ENCODE measurements around the gene VPS11. TPM values are rescaled to one million over a fixed set of nuclear protein-coding genes. Genes with fewer than 3 reads are reported as not detected.
A peak's percentile ranks its signal among the peaks of the same experiment; 100 is the strongest.

The VPS11 gene
- total and polyA plus RNA-seq, 2 experiments from 2014 or later: 21.0 to 24.1 TPM

DNA sequence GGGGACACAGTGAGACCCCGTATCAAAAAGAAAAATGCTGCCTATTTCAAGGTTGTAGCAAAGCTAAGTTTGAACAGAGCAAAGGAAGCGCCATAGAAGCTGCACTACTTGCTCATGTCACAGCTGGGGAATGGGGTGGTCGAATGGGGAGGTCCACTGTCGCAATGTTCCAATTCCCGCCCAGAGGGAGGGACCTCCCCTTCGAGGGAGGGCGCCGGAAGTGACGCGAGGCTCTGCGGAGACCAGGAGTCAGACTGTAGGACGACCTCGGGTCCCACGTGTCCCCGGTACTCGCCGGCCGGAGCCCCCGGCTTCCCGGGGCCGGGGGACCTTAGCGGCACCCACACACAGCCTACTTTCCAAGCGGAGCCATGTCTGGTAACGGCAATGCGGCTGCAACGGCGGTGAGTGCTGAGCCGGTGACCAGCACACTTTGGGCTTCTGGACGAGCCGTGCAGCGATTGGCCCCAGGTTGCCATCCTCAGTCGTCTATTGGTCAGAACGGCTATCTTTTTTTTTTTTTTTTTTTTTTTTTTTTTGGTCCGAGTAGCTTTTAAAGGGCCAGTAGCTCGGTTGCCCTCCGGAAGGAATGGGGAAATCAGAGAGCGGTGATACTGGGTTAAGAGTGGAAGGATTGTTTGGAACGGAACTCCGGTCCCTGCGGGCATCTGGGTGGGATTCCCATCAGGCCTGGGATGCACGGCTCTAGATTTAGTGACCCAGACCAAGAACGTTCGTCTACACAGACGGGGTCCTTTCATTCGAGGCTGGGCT lies 17.2 kb downstream of the VPS11 start, which contains the start of gene HMBS:
HMBS (plus strand) TSS at position 219 of the 774 bp plus-strand sequence; CDS start at position 372, 153 bp downstream.
- peak within 1 kb of the TSS; percentile 88 for H3K9ac ChIP-seq
- TF ChIP-seq EZH2 (IDR thresholded peaks at IDR 0.05; ENCODE audit: insufficient read depth, poor library complexity, severe bottlenecking) (no peak), EZH2phosphoT487 (IDR thresholded peaks at IDR 0.05; ENCODE audit: insufficient read depth, low read depth) (no peak)
- no peaks in the 10 kb centered on the region for H3K27me3 ChIP-seq (replicated peaks; ENCODE audit: insufficient read depth)
- H3K9me2 ChIP-seq (ENCODE audit: insufficient read depth): no peaks in the 10 kb centered on the region
- H3K4me1 ChIP-seq (ENCODE audit: insufficient read depth): peaks cover 10% of the 10 kb centered on the region
- peaks cover 13% of the 10 kb centered on the region; the same call in 1 of the 2 replicates for H3F3A ChIP-seq (ENCODE audit: insufficient read depth)
- H3K79me2 ChIP-seq (ENCODE audit: insufficient read depth): peaks cover 29% of the 10 kb centered on the region
- in situ Hi-C loops (cut with MboI): no loop called here
- peak; percentile 97 for DNase-seq
- WGBS, 2 experiments (ENCODE audit: low coverage in 1 of 2, low lambda C conversion rate in 2 of 2, missing lambda C conversion rate in 2 of 2): 0% methylated on average over 42 to 45 of the region's 45 CpGs
- H4K20me1 ChIP-seq (ENCODE audit: insufficient read depth): no peaks in the 10 kb centered on the region
- H3K4me2 ChIP-seq (ENCODE audit: unreplicated experiment): peak within 1 kb of the TSS; percentile 93
- peak within 1 kb of the TSS; percentile 94 for H2AFZ ChIP-seq
- H3K27ac ChIP-seq: peak within 1 kb of the TSS; percentile 88
- peak within 1 kb of the TSS; percentile 99 for H3K4me3 ChIP-seq
- H3K9me3 ChIP-seq (ENCODE audit: low read depth): no peaks in the 10 kb centered on the region
- no peaks in the 10 kb centered on the region for H3K36me3 ChIP-seq (ENCODE audit: low read depth)

DNA sequence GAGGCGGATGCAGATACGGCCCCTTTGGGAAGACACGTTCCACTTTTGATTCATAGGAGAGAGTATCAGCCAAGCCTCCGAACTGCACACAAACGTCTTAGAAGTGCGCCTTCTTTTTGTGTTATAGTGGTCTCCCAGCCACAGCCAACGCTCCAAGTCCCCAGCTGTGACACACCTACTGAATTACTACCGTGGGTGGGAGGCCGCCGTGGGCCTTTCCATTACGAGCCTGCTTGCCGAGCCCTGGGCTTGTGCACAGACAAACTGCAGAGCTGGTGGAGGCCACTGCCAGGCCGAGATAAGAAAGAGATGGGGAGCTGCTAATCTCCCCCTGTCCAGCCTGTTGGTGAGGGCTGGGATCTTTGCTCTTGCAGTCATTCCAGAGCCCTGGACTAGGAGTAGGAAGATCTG lies 17.8 kb downstream of the VPS11 start:
- Histone ChIP-seq H4K20me1 (ENCODE audit: insufficient read depth) (no peaks in the 10 kb centered on the region), H3K9me3 (ENCODE audit: low read depth) (no peaks in the 10 kb centered on the region), H3F3A (ENCODE audit: insufficient read depth) (peaks cover 13% of the 10 kb centered on the region; the same call in 1 of the 2 replicates), H3K27me3 (replicated peaks; ENCODE audit: insufficient read depth) (no peaks in the 10 kb centered on the region), H3K4me2 (ENCODE audit: unreplicated experiment) (peak overlapping the region; percentile 93), H3K9ac (peak overlapping the region; percentile 88), H3K36me3 (ENCODE audit: low read depth) (no peaks in the 10 kb centered on the region), H2AFZ (peak overlapping the region; percentile 94), H3K27ac (peak overlapping the region; percentile 88), H3K9me2 (ENCODE audit: insufficient read depth) (no peaks in the 10 kb centered on the region), H3K4me3 (peak overlapping the region; percentile 99), H3K79me2 (ENCODE audit: insufficient read depth) (peaks cover 29% of the 10 kb centered on the region), H3K4me1 (ENCODE audit: insufficient read depth) (peaks cover 10% of the 10 kb centered on the region)
- in situ Hi-C loops (cut with MboI): no loop called here
- TF ChIP-seq EZH2 (IDR thresholded peaks at IDR 0.05; ENCODE audit: insufficient read depth, poor library complexity, severe bottlenecking): no peak
- no peak for TF ChIP-seq EZH2phosphoT487 (IDR thresholded peaks at IDR 0.05; ENCODE audit: insufficient read depth, low read depth)
- WGBS, 2 experiments (ENCODE audit: low coverage in 1 of 2, low lambda C conversion rate in 2 of 2, missing lambda C conversion rate in 2 of 2): 2 to 3% methylated on average over 12 to 13 of the region's 13 CpGs
- DNase-seq: peak; percentile 67

DNA sequence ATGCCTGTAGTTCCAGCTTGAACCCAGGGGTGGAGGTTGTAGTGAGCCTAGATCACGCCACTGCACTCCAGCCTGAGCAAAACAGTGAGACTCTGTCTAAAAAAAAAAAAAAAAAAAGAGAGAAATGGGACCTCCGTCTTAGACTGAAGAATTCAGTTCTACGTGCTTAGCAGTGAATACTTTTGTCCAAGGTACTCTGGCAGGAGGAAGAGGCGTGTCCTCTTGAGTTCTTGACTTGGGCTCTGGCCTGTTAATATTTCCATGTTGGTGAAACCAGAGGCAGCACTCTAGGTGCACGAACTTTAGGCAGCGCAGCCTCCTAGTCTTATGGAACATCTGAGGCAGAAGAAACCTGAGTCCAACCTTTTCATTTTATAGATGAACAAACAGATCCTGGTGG lies 19.5 kb downstream of the VPS11 start:
- Histone ChIP-seq H2AFZ (no peak overlapping the region), H3K27me3 (replicated peaks; ENCODE audit: insufficient read depth) (no peaks in the 10 kb centered on the region), H3K79me2 (ENCODE audit: insufficient read depth) (peaks cover 38% of the 10 kb centered on the region), H3F3A (ENCODE audit: insufficient read depth) (peaks cover 25% of the 10 kb centered on the region), H3K36me3 (ENCODE audit: low read depth) (no peaks in the 10 kb centered on the region), H3K9me3 (ENCODE audit: low read depth) (no peaks in the 10 kb centered on the region), H3K4me2 (ENCODE audit: unreplicated experiment) (no peak overlapping the region), H3K4me3 (no peak overlapping the region), H4K20me1 (ENCODE audit: insufficient read depth) (no peaks in the 10 kb centered on the region), H3K9ac (no peak overlapping the region), H3K4me1 (ENCODE audit: insufficient read depth) (peaks cover 10% of the 10 kb centered on the region), H3K27ac (no peak overlapping the region), H3K9me2 (ENCODE audit: insufficient read depth) (no peaks in the 10 kb centered on the region)
- in situ Hi-C loops (cut with MboI): no loop called here
- WGBS, 2 experiments (ENCODE audit: low coverage in 1 of 2, low lambda C conversion rate in 2 of 2, missing lambda C conversion rate in 2 of 2): 95 to 97% methylated on average over 6 of the region's 6 CpGs
- no peak for DNase-seq
- TF ChIP-seq EZH2phosphoT487 (IDR thresholded peaks at IDR 0.05; ENCODE audit: insufficient read depth, low read depth) (no peak), EZH2 (IDR thresholded peaks at IDR 0.05; ENCODE audit: insufficient read depth, poor library complexity, severe bottlenecking) (no peak)

DNA sequence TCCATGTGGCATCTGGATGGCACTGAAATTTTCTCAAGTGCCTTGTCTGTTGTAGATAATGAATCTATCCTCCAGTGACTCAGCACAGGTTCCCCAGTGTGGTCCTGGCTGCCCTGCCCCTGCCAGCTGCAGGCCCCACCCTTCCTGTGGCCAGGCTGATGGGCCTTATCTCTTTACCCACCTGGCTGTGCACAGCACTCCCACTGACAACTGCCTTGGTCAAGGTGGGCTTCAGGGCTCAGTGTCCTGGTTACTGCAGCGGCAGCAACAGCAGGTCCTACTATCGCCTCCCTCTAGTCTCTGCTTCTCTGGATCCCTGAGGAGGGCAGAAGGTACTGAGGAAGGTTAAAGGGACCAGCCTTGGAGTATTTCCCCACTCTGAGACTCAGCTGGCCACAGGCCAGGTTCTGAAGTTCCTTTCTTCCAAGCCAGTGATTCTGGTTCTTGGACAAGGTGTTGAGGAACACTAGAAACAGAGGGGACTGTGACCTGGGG lies 20.2 kb downstream of the VPS11 start:
- Histone ChIP-seq H3K9me2 (ENCODE audit: insufficient read depth) (no peaks in the 10 kb centered on the region), H3K27ac (no peak overlapping the region), H4K20me1 (ENCODE audit: insufficient read depth) (no peaks in the 10 kb centered on the region), H2AFZ (no peak overlapping the region), H3K79me2 (ENCODE audit: insufficient read depth) (peaks cover 45% of the 10 kb centered on the region), H3K9ac (no peak overlapping the region), H3K4me2 (ENCODE audit: unreplicated experiment) (no peak overlapping the region), H3F3A (ENCODE audit: insufficient read depth) (peaks cover 25% of the 10 kb centered on the region), H3K36me3 (ENCODE audit: low read depth) (no peaks in the 10 kb centered on the region), H3K4me3 (no peak overlapping the region), H3K4me1 (ENCODE audit: insufficient read depth) (peaks cover 14% of the 10 kb centered on the region), H3K9me3 (ENCODE audit: low read depth) (no peaks in the 10 kb centered on the region), H3K27me3 (replicated peaks; ENCODE audit: insufficient read depth) (no peaks in the 10 kb centered on the region)
- in situ Hi-C loops (cut with MboI): no loop called here
- DNase-seq: no peak
- TF ChIP-seq EZH2phosphoT487 (IDR thresholded peaks at IDR 0.05; ENCODE audit: insufficient read depth, low read depth) (no peak), EZH2 (IDR thresholded peaks at IDR 0.05; ENCODE audit: insufficient read depth, poor library complexity, severe bottlenecking) (no peak)
- 100% methylated on average over 2 of the region's 2 CpGs for WGBS, 2 experiments (ENCODE audit: low coverage in 1 of 2, low lambda C conversion rate in 2 of 2, missing lambda C conversion rate in 2 of 2)
